GM18498 (cell line): ENCODE data around the gene CARF.
"Not testable (repeated sequence)": the region's sequence is repeated elsewhere in the genome, so short reads cannot be mapped to it uniquely, and the experiment has no call there.

ENCODE experiments used
- ATAC-seq: cut with Tn5 transposase; IDR thresholded peaks from one replicate; pipeline ENCODE4 v1.9.1; 2021; ENCODE audit warnings: mild to moderate bottlenecking, moderate library complexity; ENCODE audit not compliant: unreplicated experiment

Gene CARF

DNA sequence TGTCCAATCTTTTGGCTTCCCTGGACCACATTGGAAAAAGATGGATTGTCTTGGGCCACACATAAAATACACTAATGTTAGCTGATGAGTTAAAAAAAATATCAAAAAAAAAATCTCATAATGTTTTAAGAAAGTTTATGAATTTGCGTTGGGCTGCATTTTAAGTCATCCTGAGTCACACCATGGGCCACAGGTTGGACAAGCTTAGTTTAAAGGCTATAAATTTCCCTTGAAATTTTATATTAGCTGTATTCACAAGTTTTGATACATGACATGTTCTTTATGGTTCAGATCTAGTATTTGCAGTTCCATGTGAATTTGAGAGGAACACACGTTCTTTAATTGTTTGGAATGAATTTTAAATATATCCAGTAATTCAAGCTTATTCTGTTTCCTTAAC, 21.9 kb downstream of the CARF start:
- no peak for ATAC-seq

GRCh38 chr2:202934456-202934855, 22.4 kb downstream of the CARF start:
- ATAC-seq, result no peak

GRCh38 chr2:202938960-202939359, 26.9 kb downstream of the CARF start:
- no peak for ATAC-seq

DNA sequence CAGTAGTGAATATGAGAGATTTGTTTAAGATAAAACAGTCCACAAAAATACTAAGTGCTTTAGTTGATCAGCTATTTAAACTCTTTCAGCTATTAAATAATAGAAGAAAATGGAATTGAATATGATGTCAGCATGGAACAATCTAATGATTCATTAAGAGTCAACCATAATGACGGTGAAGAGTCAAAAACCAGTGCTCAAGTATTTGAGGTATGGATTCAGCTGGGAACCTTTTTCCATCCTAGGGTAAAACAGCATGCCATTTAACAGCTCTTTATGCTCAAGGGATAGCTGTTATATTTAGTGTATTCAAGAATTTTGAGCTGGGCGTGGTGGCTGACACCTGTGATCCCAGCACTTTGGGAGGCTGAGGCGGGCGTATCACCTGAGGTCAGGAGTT, 29.7 kb downstream of the CARF start:
- ATAC-seq, result no peak

GRCh38 chr2:202944408-202944807, 32.3 kb downstream of the CARF start:
- no peak for ATAC-seq

DNA sequence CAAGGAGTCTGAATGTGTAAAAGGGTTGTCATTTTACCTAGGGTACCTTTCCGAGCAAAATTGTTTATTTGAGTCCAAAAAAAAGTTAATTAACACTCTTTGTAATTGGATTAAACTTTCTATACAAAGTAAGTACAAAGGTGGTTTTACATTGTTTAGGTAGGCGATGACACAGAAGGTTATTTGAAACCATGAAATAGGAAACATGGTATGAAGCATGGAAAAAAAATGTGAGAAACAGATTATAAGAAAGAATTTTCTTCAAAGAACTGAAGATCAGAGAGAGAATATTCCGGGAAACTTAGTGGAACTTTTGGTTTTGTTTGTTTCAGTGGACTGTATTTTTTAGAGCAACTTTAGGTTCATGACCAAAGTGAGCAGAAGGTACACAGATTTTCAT, 32.7 kb downstream of the CARF start:
- no peak for ATAC-seq

- ATAC-seq, result no peak
Measured at GRCh38 chr2:202945497-202945896, 33.4 kb downstream of the CARF start.

DNA sequence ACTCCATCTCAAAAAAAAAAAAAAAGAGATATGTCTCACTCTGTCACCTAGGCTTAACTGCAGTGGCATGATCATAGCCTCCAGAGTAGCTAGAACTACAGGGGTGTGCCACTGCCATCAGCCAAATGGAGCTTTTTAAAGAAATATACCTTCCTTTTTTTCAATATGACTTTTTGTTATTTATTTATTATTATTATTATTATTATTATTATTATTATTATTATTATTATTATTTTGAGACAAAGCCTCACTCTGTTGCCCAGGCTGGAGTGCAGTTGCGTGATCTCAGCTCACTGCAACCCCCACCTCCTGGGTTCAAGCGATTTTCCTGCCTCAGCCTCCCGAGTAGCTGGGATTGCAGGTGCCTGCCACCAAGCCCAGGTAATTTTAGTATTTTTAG, 37.3 kb downstream of the CARF start:
- not testable (repeated sequence) for ATAC-seq

DNA sequence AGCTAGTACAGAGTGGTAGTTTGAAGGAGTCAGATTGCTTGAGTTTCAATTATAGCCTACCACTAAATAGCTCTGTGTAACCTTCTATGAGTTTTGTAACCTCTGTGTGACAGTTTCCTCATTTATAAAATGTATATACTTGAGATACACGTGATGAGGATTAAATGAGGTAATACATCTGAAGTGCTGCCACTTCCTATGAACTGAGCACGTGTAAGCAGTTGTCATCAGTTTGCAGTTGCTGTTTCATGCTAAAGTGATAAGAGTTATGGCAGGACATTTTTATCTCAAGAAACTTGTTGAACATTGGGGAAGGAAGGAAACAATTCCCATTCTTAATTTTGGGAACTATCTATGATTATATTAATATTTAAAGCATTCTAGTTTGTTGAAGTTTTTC, 38.5 kb downstream of the CARF start:
- no peak for ATAC-seq

DNA sequence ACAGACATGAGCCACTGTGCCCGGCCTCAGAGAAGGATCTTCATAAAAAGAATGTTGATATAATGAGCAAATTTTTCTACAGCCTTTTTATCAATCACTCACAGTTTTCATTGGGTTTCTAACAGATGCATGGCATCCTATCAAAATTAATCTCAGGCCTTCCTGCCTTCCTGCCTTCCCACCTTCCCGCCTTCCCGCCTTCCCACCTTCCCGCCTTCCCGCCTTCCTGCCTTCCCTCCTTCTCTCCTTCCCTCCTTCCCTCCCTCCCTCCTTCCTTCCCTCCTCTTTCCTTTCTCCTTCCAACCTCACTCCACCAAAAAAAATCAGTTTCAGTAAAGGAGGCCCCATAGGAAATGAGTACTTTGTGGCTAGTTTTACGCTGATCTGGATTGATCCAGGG, 48.4 kb downstream of the CARF start:
- ATAC-seq, result no peak

- ATAC-seq, result no peak
Measured at GRCh38 chr2:202963712-202964111, 51.6 kb downstream of the CARF start.

DNA sequence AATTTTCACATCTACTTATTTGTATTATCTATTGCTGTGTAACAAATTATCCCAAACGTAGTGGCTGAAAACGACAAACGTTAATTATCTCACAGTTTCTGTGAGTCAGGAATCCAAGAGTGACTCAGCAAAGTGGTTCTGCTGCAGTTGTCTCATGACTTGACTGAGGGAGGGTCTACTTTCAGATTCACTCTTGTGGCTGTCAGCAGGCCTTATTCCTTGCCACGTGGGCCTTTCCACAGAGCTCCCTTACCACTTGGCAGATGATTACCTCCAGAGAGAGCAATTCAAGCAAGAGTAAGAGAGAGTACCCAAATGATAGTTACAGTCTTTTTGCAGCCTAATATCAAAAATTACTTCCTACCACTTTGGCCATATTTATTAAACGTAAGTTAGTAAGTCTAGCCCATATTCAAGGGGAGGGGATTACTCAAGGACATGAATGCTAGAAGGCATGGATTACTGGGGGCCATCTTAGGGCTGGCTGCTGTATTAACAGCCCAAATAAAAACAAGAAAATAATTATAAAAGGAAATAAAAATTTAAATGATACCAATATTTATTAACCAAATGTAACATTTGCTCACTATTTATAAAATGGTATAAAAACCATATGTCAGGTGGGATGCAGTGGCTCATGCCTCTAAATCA, 53.9 kb downstream of the CARF start:
- ATAC-seq, result peak; percentile 69

DNA sequence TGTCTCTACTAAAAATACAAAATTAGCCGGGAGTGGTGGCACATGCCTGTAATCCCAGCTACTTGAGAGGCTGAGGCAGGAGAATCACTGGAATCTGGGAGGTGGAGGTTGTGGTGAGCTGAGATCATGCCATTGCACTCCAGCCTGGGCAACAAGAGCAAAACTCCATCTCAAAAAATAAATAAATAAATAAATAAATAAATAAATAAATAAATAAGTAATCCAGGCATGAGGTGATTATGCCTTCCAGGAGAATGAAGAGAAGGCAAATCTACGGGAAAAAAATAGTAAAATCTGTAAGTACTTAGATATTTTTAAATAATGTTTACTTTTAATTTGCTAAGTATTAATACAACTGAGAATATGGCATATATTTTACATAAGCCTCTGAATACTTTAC, 57.3 kb downstream of the CARF start:
- ATAC-seq, result not testable (repeated sequence)

- no peak for ATAC-seq
Measured at GRCh38 chr2:202976809-202977208, 64.7 kb downstream of the CARF start.

- no peak for ATAC-seq
Measured at GRCh38 chr2:202982779-202983491, 70.9 kb downstream of the CARF start.

- no peak for ATAC-seq
Measured at GRCh38 chr2:202989749-202990148, 77.7 kb downstream of the CARF start.

DNA sequence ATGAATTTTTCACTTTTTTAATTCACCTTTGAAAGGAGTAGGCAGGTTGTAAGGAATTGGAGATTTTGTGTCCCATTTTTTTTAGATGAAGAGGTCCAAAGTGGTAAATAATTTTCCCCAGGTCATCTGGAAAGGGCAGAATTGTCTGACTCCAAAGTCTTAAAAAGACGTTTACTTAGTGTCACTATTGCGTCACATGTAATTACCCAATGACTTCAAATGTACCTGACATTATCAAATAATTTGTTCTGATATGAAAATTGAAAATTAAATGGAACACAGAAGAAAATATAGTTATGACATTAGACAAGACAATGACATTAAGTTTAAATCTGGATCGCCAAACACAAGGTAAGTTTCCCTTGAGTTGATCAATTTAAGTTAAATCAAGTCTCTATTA, 78.4 kb downstream of the CARF start:
- no peak for ATAC-seq

GRCh38 chr2:202997113-202997512, 85.0 kb downstream of the CARF start:
- not testable (repeated sequence) for ATAC-seq

DNA sequence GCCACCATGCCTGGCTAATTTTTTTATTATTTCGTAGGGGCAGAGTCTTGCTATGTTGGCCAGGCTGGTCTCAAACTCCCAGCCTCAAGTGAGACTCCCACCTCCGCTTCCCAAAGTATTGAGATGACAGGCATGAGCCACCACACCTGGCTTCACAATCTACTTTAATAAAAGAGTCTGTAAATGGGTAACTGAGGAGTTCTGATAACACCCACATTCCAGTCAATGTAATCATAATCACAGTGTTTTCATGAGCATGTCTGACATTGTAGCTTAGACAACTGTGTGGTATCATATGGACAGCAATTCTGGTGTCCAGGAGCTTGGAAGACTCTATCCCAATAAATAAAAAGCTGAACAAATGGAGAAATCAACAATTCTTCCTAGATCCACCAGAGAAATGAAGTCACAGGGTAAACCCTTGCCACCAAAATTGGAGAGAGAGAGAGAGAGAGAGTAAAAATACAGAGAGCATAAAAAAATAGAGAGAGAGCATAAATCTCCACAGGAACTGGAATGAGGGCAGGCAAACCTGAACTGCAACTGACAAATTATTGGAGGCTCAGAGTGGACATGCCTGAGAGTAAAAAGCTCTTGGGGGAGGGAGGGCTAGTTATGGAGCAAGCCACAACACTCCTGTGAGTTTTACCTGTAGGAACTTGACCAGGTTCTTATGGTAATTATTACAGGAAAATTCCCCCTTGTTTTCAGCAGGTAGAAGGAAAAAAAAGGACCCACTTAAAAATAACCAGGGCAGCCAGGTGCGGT, 90.2 kb downstream of the CARF start:
- ATAC-seq, result no peak

DNA sequence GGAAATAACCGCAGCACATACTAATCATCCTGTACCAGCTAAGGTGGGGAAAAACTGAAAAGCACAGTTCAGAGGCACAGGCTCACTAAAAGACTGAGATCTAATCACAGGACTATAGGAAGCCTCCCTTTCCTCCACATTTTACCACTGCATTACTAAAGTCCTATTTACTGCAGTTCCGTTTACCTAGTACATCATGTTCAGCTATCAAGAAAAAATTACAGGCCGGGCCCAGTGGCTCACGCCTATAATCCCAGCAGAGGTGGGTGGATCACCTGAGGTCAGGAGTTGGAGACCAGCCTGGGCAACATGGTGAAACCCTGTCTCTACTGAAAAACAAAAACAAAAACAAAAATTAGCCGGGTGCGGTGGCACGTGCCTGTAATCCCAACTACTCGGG, 91.6 kb downstream of the CARF start:
- ATAC-seq, result no peak

DNA sequence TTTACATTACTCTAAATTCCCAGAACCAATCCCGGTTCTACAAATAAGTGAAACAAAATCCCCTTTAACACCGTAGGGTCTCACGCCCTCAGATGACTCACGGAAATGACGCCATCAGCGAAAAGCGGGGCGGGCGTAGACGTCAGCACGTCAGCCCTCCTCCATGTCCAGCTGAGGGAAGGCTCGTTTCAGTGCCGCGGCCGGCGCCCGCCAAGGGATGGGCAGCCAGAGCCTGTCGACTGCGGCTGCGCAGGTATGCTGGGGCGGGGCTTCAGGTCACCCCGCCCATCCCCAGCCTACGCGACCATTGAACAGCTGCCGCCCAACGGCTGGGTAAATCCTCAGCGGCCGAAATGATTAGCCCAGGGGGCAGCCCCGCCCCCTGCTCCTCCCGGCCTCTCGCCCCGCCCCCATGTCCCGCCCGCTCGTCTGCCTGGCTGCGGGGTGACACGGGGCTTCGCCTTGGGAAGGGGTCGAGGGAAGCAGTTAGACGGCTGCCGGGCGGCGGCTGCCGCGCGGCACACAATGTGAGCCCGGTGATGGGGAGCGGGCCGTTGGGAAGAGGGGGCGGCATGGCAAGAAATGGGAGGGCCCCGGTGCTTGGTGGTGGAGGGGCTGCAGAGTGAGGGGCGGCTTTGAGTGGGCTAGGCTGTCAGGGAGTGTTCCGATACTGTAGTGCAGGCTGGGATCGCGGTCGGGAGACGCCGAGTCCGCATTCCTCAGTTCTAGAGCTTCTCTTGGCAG, 102.6 kb downstream of the CARF start, which contains the start of gene NBEAL1:
TSS of gene NBEAL1 (plus strand) at position 420 of the 744 bp plus-strand sequence. CDS start 1,510 bp downstream, outside the sequence.
- ATAC-seq, result peak; percentile 97
